ENCODE measurements around the gene KIAA2012. TPM values are rescaled to one million over a fixed set of nuclear protein-coding genes. Genes with fewer than 3 reads are reported as not detected.

The KIAA2012 gene
- total RNA-seq: not detected in 2 replicates
- total RNA-seq (2013): not detected
- polyA plus RNA-seq: not detected in 2 replicates
- not detected in 2 replicates for polyA minus RNA-seq

DNA sequence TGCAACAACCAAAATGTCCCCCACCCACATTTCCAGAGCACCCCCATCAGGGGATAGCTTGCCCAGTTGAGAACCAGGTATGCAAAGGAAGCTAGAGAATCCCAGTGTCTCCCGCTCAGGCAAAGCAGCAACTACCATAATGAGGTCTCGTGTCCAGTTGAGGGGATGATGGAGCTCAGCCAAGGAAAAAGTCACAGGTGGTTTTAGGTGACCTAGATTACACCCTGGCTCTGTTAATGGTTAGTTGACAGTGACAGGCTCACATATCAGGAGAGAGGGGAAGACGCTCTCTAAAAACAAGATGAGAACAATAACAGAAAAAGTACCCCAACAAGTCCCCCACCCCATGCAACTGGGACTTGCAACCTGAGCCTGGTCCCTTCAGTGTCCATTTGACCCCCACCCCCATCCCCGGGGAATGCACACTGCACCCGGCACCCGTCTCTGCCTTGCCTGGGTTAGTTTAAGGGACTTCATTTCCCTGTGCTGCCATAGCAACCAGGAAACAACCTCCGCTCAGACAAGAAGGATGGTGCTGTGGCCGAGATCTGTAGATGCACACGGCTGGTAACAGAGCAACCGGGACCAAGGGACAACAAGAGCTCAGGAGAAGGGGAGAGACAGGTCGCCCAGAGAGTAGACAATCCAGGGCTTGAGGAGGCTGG, at the start of gene KIAA2012:
KIAA2012 (plus strand) TSS at position 519 of the 665 bp plus-strand sequence. CDS start 373 bp downstream, outside the sequence.
- Mint-ChIP-seq H3K27ac (no peak within 1 kb of the TSS), H3K27me3 (peaks cover 16% of the 10 kb centered on the region), H3K4me3 (no peak within 1 kb of the TSS), H3K4me1 (no peaks in the 10 kb centered on the region), H3K9me3 (ENCODE audit: insufficient read depth) (no peaks in the 10 kb centered on the region)
- Histone ChIP-seq H2AFZ (ENCODE audit: insufficient read depth, low read depth, low read length, poor library complexity, severe bottlenecking) (no peak within 1 kb of the TSS), H3K27me3 (replicated peaks in 1 of 4; ENCODE audit: control extremely low read depth in 1 of 4, control insufficient read depth in 3 of 4, insufficient read depth in 4 of 4, low read length in 3 of 4) (no peaks in the 10 kb centered on the region), H3K9me3 (ENCODE audit: control extremely low read depth in 1 of 3, control insufficient read depth in 2 of 3, insufficient read depth in 1 of 3, low read length in 2 of 3) (no peaks in the 10 kb centered on the region), H3K4me3 (ENCODE audit: control extremely low read depth in 1 of 5, extremely low read depth in 1 of 5, insufficient read depth in 1 of 5, low read depth in 2 of 5, low read length in 4 of 5) (no peak within 1 kb of the TSS), H3K4me1 (ENCODE audit: control insufficient read depth in 2 of 2, insufficient read depth in 2 of 2, low read length in 2 of 2) (no peaks in the 10 kb centered on the region), H3K9ac (ENCODE audit: low read length) (no peak within 1 kb of the TSS), H3K27ac (ENCODE audit: low read length in 2 of 2) (no peak within 1 kb of the TSS), H4K20me1 (ENCODE audit: control insufficient read depth, insufficient read depth, low read length, poor library complexity, severe bottlenecking) (no peaks in the 10 kb centered on the region), H3K79me2 (ENCODE audit: control insufficient read depth, insufficient read depth, low read length) (no peaks in the 10 kb centered on the region), H3K36me3 (replicated peaks in 1 of 2; ENCODE audit: control extremely low read depth in 1 of 2, control insufficient read depth in 1 of 2, extremely low read depth in 1 of 2, insufficient read depth in 2 of 2, low read length in 1 of 2) (no peaks in the 10 kb centered on the region), H3K4me2 (replicated peaks; ENCODE audit: low read depth, low read length, poor library complexity, severe bottlenecking) (no peak within 1 kb of the TSS)
- POLR2A ChIA-PET: no interaction called here
- TF ChIP-seq, protein P1, sequence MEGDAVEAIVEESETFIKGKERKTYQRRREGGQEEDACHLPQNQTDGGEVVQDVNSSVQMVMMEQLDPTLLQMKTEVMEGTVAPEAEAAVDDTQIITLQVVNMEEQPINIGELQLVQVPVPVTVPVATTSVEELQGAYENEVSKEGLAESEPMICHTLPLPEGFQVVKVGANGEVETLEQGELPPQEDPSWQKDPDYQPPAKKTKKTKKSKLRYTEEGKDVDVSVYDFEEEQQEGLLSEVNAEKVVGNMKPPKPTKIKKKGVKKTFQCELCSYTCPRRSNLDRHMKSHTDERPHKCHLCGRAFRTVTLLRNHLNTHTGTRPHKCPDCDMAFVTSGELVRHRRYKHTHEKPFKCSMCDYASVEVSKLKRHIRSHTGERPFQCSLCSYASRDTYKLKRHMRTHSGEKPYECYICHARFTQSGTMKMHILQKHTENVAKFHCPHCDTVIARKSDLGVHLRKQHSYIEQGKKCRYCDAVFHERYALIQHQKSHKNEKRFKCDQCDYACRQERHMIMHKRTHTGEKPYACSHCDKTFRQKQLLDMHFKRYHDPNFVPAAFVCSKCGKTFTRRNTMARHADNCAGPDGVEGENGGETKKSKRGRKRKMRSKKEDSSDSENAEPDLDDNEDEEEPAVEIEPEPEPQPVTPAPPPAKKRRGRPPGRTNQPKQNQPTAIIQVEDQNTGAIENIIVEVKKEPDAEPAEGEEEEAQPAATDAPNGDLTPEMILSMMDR (IDR thresholded peaks at IDR 0.05): no peak
- no peak for TF ChIP-seq EZH2 (IDR thresholded peaks at IDR 0.05; ENCODE audit: borderline replicate concordance, insufficient read depth, low read depth, low read length, poor library complexity, severe bottlenecking)
- intact Hi-C loops (cut with micrococcal nuclease): no loop called here
- CTCF ChIA-PET: no interaction called here
- WGBS (ENCODE audit: insufficient coverage): 93% methylated on average over 9 of the region's 11 CpGs
- ATAC-seq (ENCODE audit: low read depth) (no peak), DNase-seq (no peak)

DNA sequence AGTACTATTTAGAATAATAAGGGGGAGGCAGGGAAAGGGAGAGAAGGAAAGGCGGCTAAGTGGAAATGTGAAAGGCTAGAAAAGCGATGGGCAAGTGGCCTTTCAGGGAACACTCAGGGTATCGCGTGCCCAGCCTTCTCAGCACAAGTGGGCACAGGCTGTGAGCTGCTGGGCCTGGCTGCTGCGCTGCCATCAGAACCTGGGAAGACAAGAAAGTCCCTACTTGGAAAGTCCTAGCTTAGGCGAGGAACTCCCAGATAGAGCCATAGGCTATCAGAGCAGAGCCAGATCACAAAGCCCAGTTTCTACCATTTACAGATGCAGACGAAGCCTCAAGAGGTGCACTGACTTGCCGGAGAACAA, 49.2 kb upstream of the KIAA2012 start:
- H4K20me1 ChIP-seq (ENCODE audit: control insufficient read depth, insufficient read depth, low read length, poor library complexity, severe bottlenecking): no peaks in the 10 kb centered on the region
- H3K9me3 ChIP-seq (ENCODE audit: control extremely low read depth in 1 of 3, control insufficient read depth in 2 of 3, insufficient read depth in 1 of 3, low read length in 2 of 3): peaks cover 0 to 3% (median 0%) of the 10 kb centered on the region in 3 donors
- H3K4me3 ChIP-seq (ENCODE audit: control extremely low read depth in 1 of 5, extremely low read depth in 1 of 5, insufficient read depth in 1 of 5, low read depth in 2 of 5, low read length in 4 of 5): no peak overlapping the region
- CTCF ChIA-PET: no interaction called here
- no peak overlapping the region for H3K4me2 ChIP-seq (replicated peaks; ENCODE audit: low read depth, low read length, poor library complexity, severe bottlenecking)
- H3K9me3 Mint-ChIP-seq (ENCODE audit: insufficient read depth): no peaks in the 10 kb centered on the region
- no peaks in the 10 kb centered on the region for H3K4me1 Mint-ChIP-seq
- H3K9ac ChIP-seq (ENCODE audit: low read length): no peak overlapping the region
- H3K27ac Mint-ChIP-seq: no peak overlapping the region
- TF ChIP-seq, protein P1 (IDR thresholded peaks at IDR 0.05): no peak
- TF ChIP-seq EZH2 (IDR thresholded peaks at IDR 0.05; ENCODE audit: borderline replicate concordance, insufficient read depth, low read depth, low read length, poor library complexity, severe bottlenecking): no peak
- H3K79me2 ChIP-seq (ENCODE audit: control insufficient read depth, insufficient read depth, low read length): no peaks in the 10 kb centered on the region
- ATAC-seq (ENCODE audit: low read depth) (no peak), DNase-seq (no peak)
- H3K36me3 ChIP-seq (replicated peaks in 1 of 2; ENCODE audit: control extremely low read depth in 1 of 2, control insufficient read depth in 1 of 2, extremely low read depth in 1 of 2, insufficient read depth in 2 of 2, low read length in 1 of 2): no peaks in the 10 kb centered on the region
- no peak overlapping the region for H3K27ac ChIP-seq (ENCODE audit: low read length in 2 of 2)
- H3K27me3 ChIP-seq (replicated peaks in 1 of 4; ENCODE audit: control extremely low read depth in 1 of 4, control insufficient read depth in 3 of 4, insufficient read depth in 4 of 4, low read length in 3 of 4): no peaks in the 10 kb centered on the region
- H2AFZ ChIP-seq (ENCODE audit: insufficient read depth, low read depth, low read length, poor library complexity, severe bottlenecking): no peak overlapping the region
- H3K27me3 Mint-ChIP-seq: peaks cover 44% of the 10 kb centered on the region
- H3K4me1 ChIP-seq (ENCODE audit: control insufficient read depth in 2 of 2, insufficient read depth in 2 of 2, low read length in 2 of 2): no peaks in the 10 kb centered on the region
- WGBS (ENCODE audit: insufficient coverage): 98% methylated on average over 8 of the region's 8 CpGs
- POLR2A ChIA-PET: no interaction called here
- intact Hi-C loops (cut with micrococcal nuclease): no loop called here
- no peak overlapping the region for H3K4me3 Mint-ChIP-seq

All from B cell (primary cell).